ENCODE results near the gene SDK1. TPM values are rescaled to one million over a fixed set of nuclear protein-coding genes. Genes with fewer than 3 reads are reported as not detected.

Gene SDK1
- total RNA-seq, 1 donor from 2014 or later = 0.08 TPM

DNA sequence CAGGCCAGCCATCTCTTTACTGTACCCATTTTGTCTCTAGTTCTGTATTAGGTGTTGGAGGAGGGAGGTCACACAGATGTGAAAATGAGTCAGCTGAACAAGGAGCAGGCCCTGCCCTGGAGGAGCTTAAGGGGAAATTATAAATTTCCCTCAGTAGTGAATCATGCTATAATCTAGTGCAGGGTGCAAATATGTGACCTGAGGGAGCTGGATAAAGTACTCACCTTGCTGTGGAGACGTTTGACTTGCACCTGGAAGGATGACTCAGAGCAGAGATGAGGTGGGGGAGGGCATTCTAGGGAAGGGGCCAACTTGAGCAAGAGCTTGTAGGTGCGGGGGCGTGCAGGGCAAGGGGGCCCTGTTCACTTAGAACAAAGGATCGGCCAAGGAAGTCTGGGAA, 610.6 kb downstream of the SDK1 start:
- Mint-ChIP-seq H3K27ac (no peak overlapping the region), H3K9me3 (no peaks in the 10 kb centered on the region), H3K4me1 (ENCODE audit: low read depth) (no peaks in the 10 kb centered on the region), H3K36me3 (ENCODE audit: low read depth) (no peaks in the 10 kb centered on the region), H3K27me3 (ENCODE audit: insufficient read depth) (peaks cover 2% of the 10 kb centered on the region), H3K4me3 (no peak overlapping the region)
- DNase-seq (ENCODE audit: low spot score) = no peak
- intact Hi-C loops (cut with micrococcal nuclease) = no loop called here

DNA sequence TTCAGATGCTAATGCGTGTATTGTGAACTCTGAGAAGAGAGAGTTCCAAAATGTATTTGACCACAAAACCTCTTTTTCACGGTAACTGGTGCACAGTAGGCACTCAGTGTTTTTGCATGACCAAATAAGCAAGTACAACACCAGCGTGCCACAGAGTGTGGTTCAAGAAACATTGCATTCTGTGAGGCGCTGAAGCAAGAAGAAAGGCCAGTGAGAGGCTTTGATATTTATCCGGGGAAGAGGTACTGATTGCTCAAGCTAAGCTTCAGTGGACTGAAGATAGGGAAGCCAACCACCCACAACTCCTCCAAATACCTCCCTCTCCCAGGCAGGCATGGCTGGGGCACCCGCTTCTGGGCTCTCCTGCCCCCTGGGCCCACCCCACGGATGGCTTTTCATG, 611.2 kb downstream of the SDK1 start:
- DNase-seq (ENCODE audit: low spot score) = no peak
- Mint-ChIP-seq H3K36me3 (ENCODE audit: low read depth) (no peaks in the 10 kb centered on the region), H3K4me3 (no peak overlapping the region), H3K27ac (no peak overlapping the region), H3K4me1 (ENCODE audit: low read depth) (no peaks in the 10 kb centered on the region), H3K9me3 (no peaks in the 10 kb centered on the region), H3K27me3 (ENCODE audit: insufficient read depth) (peaks cover 2% of the 10 kb centered on the region)
- intact Hi-C loops (cut with micrococcal nuclease) = no loop called here

DNA sequence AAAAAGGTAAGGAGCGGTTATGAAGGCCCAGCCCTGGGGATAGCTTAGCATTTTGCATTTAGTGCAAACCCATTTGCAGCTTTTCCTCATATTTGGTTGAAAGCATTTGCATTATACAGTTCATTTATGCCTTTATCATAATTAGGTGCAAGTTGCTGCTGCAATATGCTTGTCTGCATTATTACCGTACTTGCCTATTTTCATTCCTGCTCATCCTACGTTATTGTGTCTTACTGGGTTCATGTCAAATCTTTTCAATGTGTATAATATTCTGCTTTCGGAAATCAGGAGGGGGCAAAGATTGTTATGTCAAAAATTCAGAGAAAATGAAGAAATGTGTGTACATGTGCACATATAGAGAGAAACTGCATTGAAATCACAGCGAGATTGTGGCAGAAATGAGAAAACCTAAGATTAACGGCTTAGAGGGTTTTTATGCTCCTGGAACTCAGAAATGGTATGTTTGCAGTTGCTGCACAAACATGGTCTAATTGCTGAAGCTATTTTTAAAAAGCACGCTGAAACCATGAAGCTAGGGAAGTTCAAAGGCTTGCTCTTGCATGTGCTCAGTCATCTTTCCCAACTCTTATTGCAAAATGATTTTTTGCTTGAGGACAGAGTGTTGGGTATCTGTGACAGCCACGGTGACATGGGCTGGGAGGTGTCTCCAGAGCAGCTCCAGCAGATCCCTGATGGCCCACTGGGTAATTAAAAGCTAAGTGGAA, 613.2 kb downstream of the SDK1 start:
- no peaks in the 10 kb centered on the region for H3K9me3 Mint-ChIP-seq
- intact Hi-C loops (cut with micrococcal nuclease) = no loop called here

DNA sequence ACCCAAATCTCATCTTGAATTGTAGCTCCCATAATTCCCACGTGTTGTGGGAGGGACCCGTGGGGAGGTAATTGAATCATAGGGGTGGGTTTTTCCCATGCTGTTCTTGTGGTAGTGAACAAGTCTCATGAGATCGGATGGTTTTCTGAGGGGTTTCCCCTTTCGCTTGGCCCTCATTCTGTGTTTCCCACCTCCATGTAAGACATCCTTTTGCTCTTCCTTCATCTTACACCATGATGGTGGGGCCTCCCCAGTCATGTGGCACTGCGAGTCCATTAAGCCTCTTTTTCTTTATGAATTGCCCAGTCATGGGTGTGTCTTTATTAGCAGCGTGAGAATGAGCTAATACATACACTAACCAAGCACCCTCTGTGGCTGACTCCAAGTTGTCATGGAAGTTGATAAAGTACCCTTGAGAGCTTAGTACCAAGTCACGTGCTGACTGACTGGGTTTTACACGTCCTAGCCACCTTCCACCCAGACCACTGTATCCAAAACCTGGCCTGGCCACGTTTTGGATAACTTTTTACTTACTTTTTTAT, 614.4 kb downstream of the SDK1 start:
- H3K27ac Mint-ChIP-seq = no peak overlapping the region
- DNase-seq (ENCODE audit: low spot score) = no peak
- intact Hi-C loops (cut with micrococcal nuclease) = no loop called here
- peaks cover 2% of the 10 kb centered on the region for H3K27me3 Mint-ChIP-seq (ENCODE audit: insufficient read depth)
- H3K4me1 Mint-ChIP-seq (ENCODE audit: low read depth) = no peaks in the 10 kb centered on the region
- no peaks in the 10 kb centered on the region for H3K9me3 Mint-ChIP-seq
- H3K36me3 Mint-ChIP-seq (ENCODE audit: low read depth) = no peaks in the 10 kb centered on the region
- H3K4me3 Mint-ChIP-seq = no peak overlapping the region

More for the DNA sequence above, 613.2 kb downstream of the SDK1 start:
- no peak for DNase-seq (ENCODE audit: low spot score)
- H3K27me3 Mint-ChIP-seq (ENCODE audit: insufficient read depth) = peaks cover 2% of the 10 kb centered on the region
- H3K4me1 Mint-ChIP-seq (ENCODE audit: low read depth) = no peaks in the 10 kb centered on the region
- no peak overlapping the region for H3K27ac Mint-ChIP-seq
- H3K36me3 Mint-ChIP-seq (ENCODE audit: low read depth) = no peaks in the 10 kb centered on the region
- no peak overlapping the region for H3K4me3 Mint-ChIP-seq

DNA sequence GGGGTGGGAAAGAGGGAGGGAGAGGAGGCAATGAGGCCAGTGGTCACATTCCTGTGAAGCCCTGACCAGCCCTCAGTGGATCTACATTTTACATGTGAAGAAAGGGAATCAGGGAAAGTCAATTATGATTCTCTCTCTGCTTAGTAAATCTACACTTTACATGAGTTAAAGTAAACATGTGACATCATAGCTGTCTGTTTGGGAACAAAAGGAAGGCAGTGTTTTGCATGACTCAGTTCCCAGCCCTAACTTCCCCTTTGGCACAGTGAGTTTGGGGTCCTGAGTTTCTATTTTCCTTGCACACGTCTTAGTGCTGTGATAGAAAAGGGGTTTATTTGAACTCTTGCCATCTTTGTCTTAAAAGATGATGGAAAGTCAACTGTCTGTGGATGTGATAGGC, 615.1 kb downstream of the SDK1 start:
- Mint-ChIP-seq H3K27me3 (ENCODE audit: insufficient read depth) (peaks cover 2% of the 10 kb centered on the region), H3K27ac (no peak overlapping the region), H3K4me3 (no peak overlapping the region), H3K36me3 (ENCODE audit: low read depth) (no peaks in the 10 kb centered on the region), H3K9me3 (no peaks in the 10 kb centered on the region), H3K4me1 (ENCODE audit: low read depth) (no peaks in the 10 kb centered on the region)
- intact Hi-C loops (cut with micrococcal nuclease) = no loop called here
- no peak for DNase-seq (ENCODE audit: low spot score)

DNA sequence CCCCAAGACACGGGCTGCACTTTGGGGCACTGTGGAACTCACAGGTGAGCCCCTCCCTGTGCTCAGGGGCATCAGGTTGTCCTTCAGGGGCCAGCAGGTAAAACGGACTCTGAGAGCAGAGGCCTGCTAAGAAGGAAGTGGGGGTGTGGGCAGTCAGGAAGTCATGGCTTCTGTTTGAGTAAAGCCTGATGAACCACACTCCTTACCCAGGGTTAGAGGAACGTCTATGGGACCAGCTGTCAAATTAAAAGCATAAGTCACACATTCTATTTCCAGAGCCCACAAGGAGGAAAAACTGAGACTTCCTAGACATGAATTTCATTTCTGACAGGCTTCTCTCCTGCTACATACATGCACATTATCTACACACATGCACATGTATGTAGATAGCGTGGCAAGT, 616.4 kb downstream of the SDK1 start:
- intact Hi-C loops (cut with micrococcal nuclease) = no loop called here
- DNase-seq (ENCODE audit: low spot score) = no peak
- H3K9me3 Mint-ChIP-seq = no peaks in the 10 kb centered on the region
- H3K27ac Mint-ChIP-seq = no peak overlapping the region
- H3K4me3 Mint-ChIP-seq = no peak overlapping the region
- peaks cover 1% of the 10 kb centered on the region for H3K27me3 Mint-ChIP-seq (ENCODE audit: insufficient read depth)
- H3K4me1 Mint-ChIP-seq (ENCODE audit: low read depth) = no peaks in the 10 kb centered on the region
- H3K36me3 Mint-ChIP-seq (ENCODE audit: low read depth) = no peaks in the 10 kb centered on the region

DNA sequence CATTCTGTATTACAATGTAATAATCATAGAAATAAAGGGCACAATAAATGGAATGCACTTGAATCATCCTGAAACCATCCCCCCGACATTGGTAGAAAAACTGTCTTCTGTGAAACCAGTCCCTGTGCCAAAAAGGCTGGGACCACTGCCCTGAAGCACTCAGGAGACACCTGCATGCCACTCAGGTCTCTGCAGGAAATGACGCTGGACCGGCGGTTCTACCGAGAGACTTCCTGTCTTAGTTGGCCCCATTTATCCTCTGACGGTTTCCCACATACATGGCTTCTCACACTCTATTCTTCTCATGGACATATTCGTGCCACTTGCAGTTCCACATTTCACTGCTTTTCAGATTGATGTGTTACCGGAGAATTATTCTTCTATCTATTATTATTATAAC, 617.5 kb downstream of the SDK1 start:
- no peak for DNase-seq (ENCODE audit: low spot score)
- Mint-ChIP-seq H3K4me3 (no peak overlapping the region), H3K4me1 (ENCODE audit: low read depth) (no peaks in the 10 kb centered on the region), H3K36me3 (ENCODE audit: low read depth) (no peaks in the 10 kb centered on the region), H3K9me3 (no peaks in the 10 kb centered on the region), H3K27me3 (ENCODE audit: insufficient read depth) (no peaks in the 10 kb centered on the region), H3K27ac (no peak overlapping the region)
- intact Hi-C loops (cut with micrococcal nuclease) = no loop called here

DNA sequence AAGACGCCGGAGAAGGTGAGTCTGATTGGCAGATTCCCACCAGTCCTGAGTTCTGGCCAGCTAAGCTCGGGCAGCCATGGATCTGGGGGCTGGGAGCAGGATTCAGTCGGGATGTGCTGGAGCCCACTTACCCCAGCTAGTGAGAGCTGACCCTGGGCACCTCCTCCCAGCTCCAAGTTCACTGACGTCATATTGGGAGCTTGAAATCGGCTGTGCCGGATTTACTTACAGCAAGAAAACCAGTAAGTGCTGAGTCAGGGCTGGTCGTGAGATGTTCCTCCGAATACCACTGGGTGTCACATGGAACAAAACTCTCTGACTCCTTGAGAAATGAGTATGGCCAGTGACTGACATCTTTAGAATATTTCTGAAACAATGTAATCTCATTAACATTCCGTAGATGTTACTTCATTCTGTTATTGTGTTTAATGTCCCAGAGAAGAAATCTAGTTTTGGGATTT, 621.2 kb downstream of the SDK1 start:
- DNase-seq (ENCODE audit: low spot score) = no peak
- H3K27me3 Mint-ChIP-seq (ENCODE audit: insufficient read depth) = peaks cover 3% of the 10 kb centered on the region
- H3K4me1 Mint-ChIP-seq (ENCODE audit: low read depth) = no peaks in the 10 kb centered on the region

DNA sequence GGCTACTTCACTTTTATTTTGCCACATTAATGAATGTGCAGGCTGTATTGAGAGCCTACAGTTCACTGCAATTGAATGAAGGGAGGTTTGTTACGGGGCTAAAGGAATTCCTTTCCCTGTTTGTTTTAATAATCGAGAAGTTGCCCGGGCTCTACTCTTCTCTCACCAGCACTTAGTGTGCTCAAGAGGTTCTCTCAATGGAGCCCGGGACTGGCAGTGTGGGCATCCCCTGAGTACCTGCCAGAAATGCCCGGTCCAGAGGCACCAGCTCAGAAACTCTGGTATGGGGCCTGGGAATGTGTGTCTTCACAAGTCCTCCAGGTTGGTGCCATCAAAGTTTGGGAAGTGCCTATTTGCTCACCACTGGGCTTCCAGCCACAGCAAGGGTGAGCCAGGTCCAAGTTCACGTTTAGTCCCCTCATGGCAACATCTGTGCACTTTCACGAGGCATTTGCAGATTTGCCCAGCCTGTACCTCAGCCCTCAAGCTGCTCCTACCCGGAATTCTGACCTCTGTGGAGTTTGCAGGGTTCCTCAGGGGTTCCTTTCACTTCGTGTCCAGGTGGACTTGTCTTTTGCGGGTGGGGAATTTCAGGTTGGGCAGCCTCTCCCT, 622.4 kb downstream of the SDK1 start:
- Mint-ChIP-seq H3K4me3 (no peak overlapping the region), H3K4me1 (ENCODE audit: low read depth) (no peaks in the 10 kb centered on the region), H3K27me3 (ENCODE audit: insufficient read depth) (peaks cover 3% of the 10 kb centered on the region)

More for the DNA sequence above, 621.2 kb downstream of the SDK1 start:
- Mint-ChIP-seq H3K36me3 (ENCODE audit: low read depth) (no peaks in the 10 kb centered on the region), H3K27ac (no peak overlapping the region), H3K9me3 (no peaks in the 10 kb centered on the region), H3K4me3 (no peak overlapping the region)
- intact Hi-C loops (cut with micrococcal nuclease) = no loop called here

DNA sequence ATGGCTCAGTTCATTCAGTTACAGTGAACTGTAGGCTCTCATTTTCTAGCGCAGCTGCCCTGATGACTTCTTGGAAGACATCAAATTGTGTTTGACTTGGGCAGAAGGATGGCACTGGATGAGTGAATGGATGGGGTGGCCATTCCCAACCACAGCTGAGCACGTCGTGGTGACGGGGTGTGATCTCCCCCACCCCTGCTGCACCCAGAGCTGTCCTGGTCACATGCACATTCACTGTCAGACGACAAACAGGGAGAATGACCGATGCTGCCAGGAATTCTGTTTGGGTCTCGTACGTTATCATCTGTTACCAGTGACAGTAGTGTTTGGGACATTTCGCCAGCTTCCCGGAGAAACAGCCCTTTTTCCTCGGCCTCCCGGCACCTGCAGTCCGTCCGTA, 623.2 kb downstream of the SDK1 start:
- no peaks in the 10 kb centered on the region for H3K4me1 Mint-ChIP-seq (ENCODE audit: low read depth)
- H3K36me3 Mint-ChIP-seq (ENCODE audit: low read depth) = no peaks in the 10 kb centered on the region
- DNase-seq (ENCODE audit: low spot score) = no peak
- H3K9me3 Mint-ChIP-seq = no peaks in the 10 kb centered on the region
- no peak overlapping the region for H3K4me3 Mint-ChIP-seq
- H3K27me3 Mint-ChIP-seq (ENCODE audit: insufficient read depth) = peaks cover 3% of the 10 kb centered on the region
- H3K27ac Mint-ChIP-seq = no peak overlapping the region
- intact Hi-C loops (cut with micrococcal nuclease) = no loop called here

More for the DNA sequence above, 622.4 kb downstream of the SDK1 start:
- H3K36me3 Mint-ChIP-seq (ENCODE audit: low read depth) = no peaks in the 10 kb centered on the region
- no peak overlapping the region for H3K27ac Mint-ChIP-seq
- no peaks in the 10 kb centered on the region for H3K9me3 Mint-ChIP-seq
- intact Hi-C loops (cut with micrococcal nuclease) = no loop called here
- no peak for DNase-seq (ENCODE audit: low spot score)

DNA sequence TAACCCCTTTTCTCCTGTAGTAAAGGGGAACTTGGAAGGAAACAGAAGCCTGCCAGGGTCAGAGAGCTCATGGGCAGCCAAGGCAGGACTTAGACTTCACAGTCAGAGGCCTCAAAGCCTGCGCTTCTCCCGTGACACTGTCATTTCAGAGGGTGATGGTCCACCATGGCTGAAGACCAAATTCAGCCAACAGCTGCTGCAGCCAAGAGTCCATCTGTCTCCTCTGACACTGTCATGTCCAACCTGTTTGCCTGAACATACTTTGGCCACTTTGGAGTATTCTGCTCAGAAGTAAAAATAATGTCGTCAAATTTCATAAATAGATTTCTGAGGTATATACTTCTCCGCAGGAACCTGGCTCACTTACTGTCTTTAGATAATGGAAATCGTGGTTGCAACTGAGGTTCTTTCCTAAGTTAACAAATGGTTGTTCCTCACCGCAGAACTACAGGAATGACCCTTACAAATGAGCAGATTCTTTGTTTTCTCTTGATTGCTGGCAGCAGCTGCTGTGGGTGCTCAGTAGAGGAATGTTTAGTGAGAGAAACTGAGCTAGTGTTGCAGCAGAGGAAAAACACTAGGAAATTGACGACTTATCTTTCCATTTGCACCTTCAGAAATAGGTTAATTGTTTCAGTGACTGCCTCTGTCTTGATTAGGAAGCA, 626.5 kb downstream of the SDK1 start:
- intact Hi-C loops (cut with micrococcal nuclease) = no loop called here
- Mint-ChIP-seq H3K36me3 (ENCODE audit: low read depth) (no peaks in the 10 kb centered on the region), H3K27ac (no peak overlapping the region), H3K4me1 (ENCODE audit: low read depth) (no peaks in the 10 kb centered on the region), H3K4me3 (no peak overlapping the region), H3K9me3 (no peaks in the 10 kb centered on the region), H3K27me3 (ENCODE audit: insufficient read depth) (peaks cover 3% of the 10 kb centered on the region)
- DNase-seq (ENCODE audit: low spot score) = no peak

DNA sequence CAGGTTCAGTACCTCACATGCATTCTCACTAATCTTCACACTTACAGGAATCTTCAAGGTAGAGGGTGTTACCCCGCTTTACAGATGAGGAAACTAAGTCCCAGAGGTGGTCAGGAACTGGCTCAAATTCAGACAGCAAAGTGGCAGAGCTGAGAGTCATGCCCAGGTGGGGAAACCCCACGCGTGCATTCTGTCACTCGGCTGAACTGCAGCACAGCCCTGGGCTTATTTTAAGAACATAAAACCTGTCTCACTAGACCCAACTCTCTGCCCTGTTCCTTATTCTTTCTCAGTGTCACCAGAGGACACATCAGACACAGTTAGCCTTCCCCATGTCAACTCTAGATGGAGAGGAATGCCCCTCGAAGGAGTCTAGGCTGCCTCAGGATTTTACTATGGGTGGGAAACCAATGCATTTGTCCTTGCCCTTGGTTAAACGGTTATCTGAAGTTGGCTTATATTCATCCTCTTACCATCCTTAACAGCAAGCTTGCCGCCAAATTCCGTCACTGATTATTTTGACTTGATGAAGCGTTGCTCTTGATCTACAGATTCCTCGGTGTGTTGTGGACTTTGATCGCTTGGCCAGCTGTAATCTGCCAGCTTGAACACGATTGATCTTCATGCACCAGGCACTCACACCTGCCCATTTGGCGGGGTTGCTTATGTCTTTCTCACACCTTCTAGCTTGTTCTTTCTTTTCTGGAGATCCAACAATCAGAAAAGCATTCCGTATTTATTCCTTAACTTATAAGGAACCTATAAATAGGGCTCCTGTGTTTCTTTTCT, 627.9 kb downstream of the SDK1 start:
- Mint-ChIP-seq H3K4me1 (ENCODE audit: low read depth) (no peaks in the 10 kb centered on the region), H3K36me3 (ENCODE audit: low read depth) (no peaks in the 10 kb centered on the region), H3K4me3 (no peak overlapping the region), H3K9me3 (no peaks in the 10 kb centered on the region), H3K27me3 (ENCODE audit: insufficient read depth) (peaks cover 3% of the 10 kb centered on the region), H3K27ac (no peak overlapping the region)
- intact Hi-C loops (cut with micrococcal nuclease) = no loop called here
- no peak for DNase-seq (ENCODE audit: low spot score)

Measured in activated T-helper 1 cell treated with anti-CD3 and anti-CD28 coated beads, Interleukin-12 subunit alpha, Interleukin-12 subunit beta, Interleukin-2, Interleukin-4 antibody, amounts not matched to agents 30 ng/mL and 10 ng/mL and 1 ng/mL, durations not matched to agents 14 hours and 24 hours and 36 hours (primary cell).